Medulla oblongata (tissue), 1 donor: Measurements from ENCODE around the gene TMEM169.
"Not testable (repeated sequence)": the region's sequence is repeated elsewhere in the genome, so short reads cannot be mapped to it uniquely, and the experiment has no call there.

Experiments used
- DNase-seq: peaks from one replicate; pipeline ENCODE4 v3.0.0-alpha.2; 2015; ENCODE audit errors: extremely low spot score

The TMEM169 gene

DNA sequence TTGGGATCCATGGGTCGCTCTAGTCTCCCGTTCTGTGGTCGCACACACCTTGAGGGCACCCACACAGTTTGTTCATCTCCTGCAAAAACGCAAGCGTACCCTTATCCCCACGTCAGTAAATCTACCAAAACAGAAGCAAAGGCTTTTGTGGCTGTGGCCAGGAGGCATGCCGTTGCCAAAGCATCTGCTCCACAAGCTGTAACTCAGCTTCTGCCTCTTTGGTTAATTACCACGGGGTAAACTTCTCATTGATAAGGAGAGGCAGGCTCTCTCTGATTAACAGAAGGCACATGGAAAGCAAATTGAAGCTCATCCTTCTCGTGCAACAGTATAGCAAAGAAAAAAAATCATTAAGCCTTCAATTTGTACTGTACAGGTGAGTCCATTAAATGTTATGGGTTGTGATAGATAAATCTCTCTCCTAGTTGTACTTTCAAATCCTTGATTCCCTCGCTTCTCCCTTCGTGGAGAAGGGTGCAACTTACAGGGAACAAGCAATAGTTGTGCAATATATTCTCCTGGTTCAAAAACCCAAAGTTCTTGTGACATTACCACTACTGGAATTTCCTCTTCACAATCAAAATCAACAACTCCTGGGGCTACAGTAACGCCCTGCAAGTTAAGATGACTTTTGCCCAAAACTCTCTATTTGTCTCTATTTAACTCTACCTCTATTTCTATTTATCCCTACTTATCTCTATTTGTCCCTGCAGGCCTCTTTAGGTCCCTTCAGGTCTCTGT lies 10.4 kb upstream of the TMEM169 start:
- no peak for DNase-seq

DNA sequence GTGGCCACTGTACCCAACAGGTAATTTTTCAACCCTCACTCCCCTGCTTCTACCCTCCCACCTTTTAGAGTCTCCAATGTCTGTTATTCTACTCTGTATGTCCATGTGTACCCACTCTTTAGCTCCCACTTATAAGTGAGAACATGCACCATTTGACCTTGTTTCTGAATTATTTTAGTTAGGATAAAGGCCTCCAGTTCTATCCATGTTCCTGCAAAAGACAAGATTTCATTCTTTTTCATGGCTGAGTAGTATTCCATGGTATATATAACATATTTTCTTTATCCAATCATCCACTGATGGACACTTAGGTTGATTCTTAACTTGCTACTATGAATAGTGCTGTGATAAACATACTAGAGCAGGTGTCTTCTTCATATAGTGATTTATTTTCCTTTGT lies 9.2 kb upstream of the TMEM169 start:
- no peak for DNase-seq

DNA sequence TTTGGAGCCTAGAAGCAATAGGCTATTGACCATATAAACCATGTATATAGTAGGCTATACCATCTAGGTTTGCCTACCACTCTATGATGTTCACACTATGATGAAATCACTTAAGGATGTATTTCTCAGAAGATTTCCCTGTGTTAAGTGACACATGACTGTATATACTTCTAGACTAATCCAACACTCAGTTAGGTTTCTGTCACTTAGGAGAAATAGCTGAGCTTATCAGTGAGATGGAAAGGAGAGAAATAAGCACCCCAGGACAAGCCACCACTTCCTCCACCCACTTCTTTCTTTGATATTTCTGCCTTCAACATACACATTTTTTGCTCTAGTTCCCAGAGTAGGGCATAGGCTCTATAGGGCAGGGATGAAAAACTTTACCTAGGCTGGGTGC lies 7.9 kb upstream of the TMEM169 start:
- DNase-seq = no peak

DNA sequence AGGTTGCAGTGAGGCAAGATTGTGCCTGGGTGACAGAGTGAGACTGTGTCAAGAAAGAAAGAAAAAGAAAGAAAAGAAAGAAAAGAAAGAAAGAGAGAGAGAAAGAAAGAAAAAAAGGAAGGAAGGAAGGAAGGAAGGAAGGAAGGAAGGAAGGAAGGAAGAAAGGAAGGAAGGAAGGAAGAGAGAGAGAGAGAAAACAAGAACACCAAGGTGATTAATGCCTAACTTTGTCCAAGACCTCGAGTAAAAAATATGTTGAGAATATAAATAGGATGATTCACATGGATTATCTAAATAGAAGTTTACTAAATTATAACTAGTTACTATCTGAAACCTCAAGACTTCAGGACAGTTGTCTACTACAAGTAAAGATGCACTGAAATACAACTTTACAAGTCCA lies 7.3 kb upstream of the TMEM169 start:
- no peak for DNase-seq

DNA sequence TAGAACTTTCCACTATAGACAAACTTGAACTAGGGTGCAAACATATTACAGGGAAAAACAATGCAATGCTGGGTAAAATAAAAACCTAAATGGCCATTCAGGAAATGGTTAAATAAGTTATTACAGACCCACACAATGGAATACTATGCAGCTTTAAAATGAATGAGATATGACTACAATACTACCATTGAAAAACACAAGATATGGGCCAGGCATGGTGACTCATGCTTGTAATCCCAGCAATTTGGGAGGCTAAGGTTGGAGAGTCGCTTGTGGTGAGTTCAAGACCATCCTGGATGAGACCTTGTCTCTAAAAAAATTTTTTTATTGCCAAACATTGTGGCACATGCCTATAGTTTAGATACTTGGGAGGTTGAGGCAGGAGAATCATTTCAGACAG lies 6.9 kb upstream of the TMEM169 start:
- DNase-seq = no peak

DNA sequence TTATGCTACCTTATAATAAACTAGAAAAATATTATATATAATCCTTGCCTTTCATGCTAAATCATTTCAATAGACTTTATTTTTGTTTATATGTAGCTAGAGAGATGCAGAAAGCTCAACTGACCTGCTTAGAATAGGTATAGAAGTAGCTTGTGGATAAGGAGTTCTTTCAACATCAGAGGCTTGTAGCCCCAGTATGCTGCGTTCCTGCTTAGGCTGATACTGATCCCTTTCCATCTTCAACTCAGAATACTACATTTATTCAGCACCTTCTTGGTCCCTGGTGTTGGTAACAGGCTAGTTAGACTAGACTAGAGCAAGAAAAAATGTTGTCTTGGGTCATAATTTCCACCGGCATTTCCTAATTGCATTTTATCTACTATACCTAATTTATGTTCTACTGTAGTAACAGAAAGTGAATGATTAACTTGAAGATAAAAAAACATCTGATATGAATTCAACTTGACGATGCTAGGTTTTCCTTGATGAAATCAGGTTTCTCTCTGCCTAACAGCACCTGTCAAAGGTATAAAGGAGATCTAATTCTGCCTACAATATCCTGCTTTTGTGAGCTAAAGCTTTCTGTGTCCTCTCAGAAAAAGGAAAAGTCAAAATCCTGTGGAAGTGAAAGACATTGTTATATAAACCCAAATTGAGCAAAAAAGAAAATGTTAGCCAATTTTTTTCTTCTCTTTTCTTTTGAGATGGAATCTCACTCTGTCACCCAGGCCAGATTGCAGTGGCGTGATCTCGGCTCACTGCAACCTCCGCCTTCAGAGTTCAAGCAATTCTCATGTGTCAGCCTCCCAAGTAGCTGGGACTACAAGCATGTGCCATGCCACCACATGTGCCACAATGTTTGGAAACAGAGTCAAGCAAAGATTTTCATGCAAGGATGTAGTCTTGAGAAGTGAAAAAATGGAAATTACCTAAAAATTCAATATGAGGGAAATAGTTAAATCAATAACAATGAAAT lies 5.9 kb upstream of the TMEM169 start:
- DNase-seq = no peak

DNA sequence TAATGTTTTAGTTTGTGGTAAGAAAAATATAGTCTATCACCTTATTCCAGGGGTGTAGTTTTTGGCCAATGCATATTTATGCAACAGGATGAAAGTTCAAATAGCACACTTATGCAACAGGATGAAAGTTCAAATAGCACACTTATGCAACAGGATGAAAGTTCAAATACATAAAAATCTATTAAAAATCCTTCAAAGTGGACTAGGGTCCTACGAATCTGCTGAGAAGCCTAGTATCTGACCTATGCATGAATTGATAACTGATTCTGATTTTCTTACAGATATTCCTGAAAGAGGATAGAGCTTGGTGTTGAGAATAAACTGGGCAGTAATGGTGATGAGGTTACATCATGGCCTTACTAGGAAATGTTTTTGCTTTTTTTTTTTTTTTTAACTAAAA lies 2.9 kb upstream of the TMEM169 start:
- DNase-seq = no peak

DNA sequence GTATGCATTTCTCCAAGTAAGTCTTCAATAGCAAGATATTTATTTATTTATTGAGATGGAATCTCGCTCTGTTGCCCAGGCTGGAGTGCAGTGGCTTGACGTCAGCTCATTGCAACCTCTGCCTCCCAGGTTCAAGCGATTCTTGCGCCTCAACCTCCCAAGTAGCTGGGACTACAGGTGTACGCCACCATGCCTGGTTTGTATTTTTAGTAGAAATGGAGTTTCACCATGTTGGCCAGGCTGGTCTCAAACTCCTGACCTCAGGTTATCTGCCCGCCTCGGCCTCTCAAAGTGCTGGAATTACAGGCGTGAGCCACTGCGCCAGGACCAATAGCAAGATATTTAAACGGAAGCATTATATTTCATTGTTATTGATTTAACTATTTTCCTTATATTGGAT lies 1.7 kb upstream of the TMEM169 start:
- DNase-seq = not testable (repeated sequence)

DNA sequence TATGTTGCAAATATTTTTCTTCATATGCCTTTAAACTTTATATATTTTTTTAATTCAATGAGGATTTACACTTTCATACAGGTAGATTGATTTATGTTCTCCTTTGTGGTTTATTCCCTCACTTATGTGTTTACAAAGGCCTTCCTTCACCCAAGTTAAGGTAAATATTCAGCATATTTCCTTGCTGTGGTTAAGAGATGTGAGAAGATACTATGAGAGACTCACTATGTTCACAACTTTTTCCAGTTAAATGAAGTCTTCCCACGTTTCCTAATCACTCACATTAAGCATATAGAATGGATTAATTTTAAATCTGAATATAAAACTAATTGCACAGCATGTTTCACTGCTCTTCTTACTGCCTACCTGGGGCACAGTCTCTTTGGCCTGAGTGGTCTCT lies 707 bp upstream of the TMEM169 start:
- peak; percentile 6 for DNase-seq

DNA sequence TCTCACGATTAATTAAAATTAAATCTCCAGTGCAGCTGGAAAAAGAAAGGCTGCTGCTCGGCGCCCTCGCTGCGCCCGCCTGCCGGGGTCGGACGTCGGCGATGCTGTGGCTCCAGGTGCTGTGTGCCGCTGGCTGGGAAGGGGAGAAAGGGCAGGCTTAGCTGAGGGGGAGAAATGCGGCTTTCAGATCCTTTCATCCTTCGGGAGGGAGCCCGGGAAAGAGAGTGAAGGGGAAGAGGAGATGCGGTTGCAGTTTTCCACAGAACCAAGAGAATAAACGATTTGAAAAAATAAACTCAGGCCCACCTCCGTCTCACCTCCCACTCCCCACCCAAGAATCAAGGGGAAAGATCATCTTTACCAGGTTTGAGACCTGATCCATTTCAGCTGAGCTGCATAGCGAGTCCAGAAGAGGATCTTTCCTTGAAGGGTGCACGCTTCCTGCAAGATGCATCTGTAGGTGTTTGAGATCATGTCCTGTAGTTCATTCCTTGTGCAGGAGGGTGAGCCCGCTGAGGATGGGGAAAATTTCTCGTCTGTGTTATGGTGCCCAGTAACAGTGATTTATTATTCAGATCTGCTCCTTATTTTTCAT lies 495 bp downstream of the TMEM169 start:
- DNase-seq = peak; percentile 14

DNA sequence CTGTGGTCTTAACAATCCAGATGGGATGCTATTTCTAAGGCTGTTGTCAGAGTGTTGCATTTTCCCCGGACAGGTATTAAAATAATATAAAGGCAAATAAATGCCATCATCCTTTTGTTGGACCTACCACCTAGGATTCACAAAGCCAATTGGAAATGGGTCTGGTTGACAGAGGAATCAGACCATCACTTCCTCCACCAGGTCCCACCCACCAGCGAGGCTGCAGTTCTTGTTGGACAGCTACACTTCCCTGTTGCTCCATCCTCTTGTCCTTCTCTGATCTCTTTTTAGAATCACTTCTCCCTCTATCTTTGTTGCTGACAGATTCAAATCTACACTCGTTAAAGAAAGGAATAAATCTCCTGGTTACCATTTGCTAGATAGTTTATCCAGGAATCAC lies 1.1 kb downstream of the TMEM169 start:
- DNase-seq = peak; percentile 60

DNA sequence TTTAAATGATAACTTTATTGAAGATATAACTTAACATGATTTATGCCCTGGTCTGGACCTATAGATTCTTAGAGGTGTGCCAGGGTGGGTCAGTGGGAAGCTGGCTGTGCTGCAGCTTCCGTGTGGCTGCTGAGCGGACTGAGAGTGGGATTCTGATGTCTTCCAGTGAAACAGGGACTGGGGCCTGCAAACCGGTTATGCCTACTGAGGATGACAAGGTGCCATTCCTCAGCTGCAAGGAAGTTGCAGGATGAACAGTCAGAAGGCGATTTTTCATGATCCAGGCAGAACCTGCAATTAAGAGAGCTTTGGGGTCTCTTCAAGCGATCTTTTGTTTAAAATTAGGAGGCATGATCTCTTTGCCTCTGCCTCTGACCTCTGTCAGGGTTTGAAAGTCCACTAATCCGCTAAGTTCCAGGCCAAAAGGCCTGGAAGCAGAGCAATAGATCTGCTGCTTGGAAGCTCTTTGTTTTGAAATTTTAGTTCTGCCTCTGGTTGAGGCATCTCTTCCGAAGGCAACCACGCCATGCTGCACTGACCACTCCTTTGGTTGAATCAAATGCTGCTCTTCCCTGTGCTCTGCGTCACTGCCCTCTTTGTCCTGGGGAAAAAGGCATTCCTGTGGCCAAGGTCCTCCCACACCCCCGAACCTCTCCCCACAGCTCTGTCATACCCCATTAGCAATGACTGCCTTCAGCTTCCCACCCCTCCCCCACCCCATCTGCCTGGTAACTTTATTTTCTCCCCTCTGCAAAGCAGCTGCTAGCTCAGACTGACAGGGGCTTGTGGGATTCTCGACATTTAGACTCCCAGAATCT lies 2.0 kb downstream of the TMEM169 start:
- no peak for DNase-seq

DNA sequence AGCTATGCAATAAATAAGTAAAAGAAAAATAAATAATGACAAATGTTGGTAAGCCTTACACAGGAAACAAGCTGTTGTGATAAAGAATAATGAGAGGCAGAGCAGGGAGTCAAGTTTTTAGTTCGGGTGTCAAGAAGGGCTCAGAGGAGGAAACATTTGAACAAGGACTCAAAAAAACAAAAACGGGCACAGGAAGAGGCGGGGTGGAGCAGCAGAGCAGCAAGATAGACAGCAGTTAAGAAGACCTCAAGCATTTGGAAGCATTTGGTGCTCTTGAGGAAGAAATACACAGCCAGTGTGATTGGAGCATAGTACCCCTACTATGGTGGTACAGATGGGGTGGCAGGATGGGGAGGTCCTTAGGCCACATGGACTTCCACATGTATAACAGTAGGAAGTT lies 2.8 kb downstream of the TMEM169 start:
- no peak for DNase-seq

DNA sequence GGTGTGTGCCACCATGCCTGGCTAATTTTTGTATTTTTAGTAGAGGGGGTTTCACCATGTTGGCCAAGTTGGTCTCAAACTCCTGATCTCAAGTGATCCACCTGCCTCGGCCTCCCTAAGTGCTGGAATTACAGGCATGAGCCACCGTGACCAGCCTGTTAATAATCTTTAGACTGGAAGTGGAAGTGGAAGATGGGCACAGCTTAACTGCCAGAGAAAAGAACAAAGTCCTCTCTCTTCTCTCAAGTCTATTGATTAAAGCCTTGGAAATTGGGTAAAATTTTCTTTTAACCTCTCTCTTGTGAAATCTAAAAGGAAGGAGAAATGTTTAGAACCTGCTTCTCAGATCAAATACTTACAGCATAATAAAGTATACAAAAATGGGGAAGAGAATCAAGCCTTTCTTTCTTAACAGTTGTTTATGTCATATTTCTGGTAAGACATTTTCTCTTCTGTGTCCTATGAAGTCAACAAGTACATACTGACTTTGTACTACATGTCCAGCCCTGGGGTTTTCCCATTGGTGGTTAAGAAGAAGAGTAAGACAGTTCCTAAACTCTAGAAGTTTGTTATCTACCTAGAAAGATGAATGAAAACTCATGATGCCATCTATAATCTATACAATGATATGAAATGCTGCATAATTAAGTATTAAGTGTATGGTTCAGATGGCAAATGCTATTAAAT lies 4.6 kb downstream of the TMEM169 start:
- DNase-seq = no peak

DNA sequence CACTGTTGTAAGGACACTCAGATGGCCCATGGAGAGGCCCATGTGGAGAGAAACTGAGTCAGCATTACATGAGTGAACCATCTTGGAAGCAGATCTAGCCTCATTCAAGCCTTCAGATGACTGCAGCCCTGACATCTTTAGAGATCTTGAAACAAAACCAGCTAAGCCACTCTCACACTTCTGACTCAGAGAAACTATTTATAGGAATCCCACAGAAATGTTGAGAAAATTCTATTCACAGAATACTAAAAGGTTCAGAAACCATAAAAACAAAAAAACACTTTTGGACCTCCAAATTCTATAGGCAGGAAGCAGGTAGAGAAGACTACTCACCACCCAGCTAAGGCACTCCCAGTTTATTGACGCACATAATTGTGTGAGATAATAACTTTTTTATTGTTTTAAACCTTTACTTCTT lies 8.7 kb downstream of the TMEM169 start:
- no peak for DNase-seq

DNA sequence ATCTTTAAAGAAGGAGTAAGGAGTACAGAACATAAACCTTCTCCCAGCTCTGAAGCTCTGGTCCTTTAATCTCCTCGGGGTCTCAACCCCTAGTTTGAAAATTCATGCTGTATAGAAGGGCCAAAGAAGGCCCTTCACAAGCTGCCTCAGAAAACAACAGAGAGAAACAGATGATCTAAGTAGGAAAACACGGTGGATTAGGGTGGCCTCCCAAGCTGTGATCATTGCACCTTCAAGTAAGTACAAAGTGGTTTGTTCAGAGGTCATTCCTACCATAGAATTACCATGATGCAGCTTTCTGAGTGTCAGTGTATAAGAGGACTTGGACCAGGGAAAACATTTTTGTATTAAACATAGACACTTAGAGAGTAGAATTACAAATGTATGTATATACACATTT lies 10.9 kb downstream of the TMEM169 start:
- DNase-seq = no peak

DNA sequence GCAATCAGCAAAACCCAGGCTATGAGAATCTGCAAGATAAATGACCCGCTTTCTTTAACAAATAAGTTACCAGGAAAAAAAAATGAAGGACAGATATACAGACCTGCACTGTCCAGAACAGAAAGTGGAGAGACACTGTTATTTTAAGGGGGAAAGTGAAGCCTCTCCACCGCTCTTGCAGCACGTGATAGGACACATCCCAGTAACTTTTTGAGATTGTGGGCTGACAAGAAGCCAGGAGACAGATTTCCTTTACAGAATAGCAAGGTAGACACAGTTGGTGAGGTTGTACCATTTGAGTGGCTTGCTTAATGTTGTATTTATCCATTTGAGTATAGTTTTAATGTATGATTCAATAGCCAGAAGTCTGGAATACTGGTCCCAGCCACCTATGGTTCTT lies 13.0 kb downstream of the TMEM169 start:
- DNase-seq = no peak

DNA sequence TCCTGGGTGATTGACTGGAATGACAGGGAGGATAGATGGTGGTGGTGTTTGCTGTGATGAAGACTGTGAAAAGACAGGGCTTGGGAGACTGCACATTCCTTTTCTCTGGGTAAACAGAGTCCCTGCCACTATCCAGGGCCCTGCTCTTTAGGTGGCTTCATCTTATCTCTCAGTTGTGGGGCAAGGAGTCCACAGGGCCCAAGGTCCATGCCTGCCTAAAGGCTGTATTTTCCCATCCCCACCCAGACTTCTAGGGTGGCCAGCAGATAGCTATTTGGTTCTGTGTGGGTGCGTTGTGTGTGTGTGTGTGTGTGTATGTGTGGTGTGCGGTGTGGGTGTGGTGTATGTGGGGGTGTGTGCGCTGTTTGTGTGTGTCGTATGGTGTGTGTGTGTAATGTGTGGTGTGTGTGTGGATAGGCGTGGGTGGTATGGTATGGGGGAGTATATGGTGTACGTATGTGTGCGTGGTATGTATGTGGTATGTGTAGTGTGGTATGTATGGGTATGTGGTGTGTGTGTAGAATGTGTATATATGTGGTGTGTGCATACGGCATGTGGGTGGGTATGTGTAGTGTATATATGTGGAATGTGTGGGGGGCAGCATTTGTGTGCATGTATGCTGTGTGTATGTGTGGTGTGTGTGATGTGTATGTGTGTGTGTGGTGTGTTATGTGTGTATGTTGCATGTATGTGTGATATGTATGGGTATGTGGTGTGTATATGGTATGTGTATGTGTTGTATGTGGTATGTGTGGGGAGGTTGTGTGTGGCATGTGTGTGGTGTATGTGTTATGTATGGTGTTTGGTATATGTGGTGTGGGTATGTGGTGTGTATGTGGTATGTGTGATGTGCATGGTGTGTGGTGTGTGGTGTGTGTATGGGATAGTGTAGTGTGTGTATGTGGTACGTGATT lies 17.0 kb downstream of the TMEM169 start:
- no peak for DNase-seq

DNA sequence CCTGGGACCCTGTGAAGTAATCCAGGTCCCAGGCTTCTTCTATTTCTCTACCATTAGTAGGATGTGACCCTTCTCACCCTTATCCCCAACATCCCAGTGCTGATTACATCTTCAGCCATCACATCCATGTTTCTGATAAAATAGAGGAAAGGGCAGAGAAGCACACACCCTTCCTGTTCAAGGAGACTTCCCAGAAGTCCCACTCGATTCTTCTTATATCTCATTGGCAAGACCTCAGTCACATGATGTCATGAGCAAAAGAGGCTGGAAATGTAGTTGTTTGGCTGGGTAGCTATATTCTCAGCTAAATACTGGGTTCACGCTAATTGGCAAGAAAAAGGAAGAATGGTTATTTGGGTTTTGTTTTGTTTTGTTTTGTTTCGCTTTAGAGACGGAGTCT lies 19.4 kb downstream of the TMEM169 start:
- no peak for DNase-seq

DNA sequence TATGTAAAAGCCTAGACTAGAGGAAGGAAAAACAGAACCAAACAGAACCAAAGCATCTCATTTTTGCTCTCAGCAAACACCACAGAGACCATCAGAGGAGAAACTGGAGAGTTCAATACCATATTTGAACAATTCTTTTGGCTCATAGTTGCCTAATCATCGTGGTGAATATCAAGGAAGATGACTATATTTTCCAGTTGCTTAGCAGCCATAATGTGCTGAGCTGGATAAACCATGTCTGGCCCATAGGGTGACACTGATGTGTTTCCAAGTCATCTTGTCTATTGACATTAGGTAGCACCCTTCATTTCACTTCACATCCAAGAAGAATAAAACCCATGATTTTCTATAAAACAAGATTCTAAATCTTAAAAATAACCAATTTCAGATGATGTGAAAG lies 21.5 kb downstream of the TMEM169 start:
- no peak for DNase-seq
